Cardiac fibroblast (primary cell): ENCODE measurements around the gene SPECC1.
A peak's percentile ranks its signal among the peaks of the same experiment; 100 is the strongest.

Source experiments
- DNase-seq, 2 donors: peaks; one replicate each; pipeline versions ENCODE4 v3.0.0 to v3.0.0-alpha.2; 2010; ENCODE audit warnings: low read depth in 2 of 2
- H3K4me3 ChIP-seq, 2 donors: replicated peaks in 1 of 2; 1 replicate in 1 of 2; 2 replicates in 1 of 2; pipeline ENCODE4 v1.5.1; 2011; ENCODE audit warnings: low read depth in 2 of 2, low read length in 2 of 2, mild to moderate bottlenecking in 2 of 2, moderate library complexity in 1 of 2
- CTCF ChIP-seq: IDR thresholded peaks from one replicate; pipeline ENCODE4 v1.5.1; 2011; ENCODE audit warnings: low read depth, mild to moderate bottlenecking, low read length, inconsistent platforms

SPECC1 gene

GRCh38 chr17:20242271-20242670 lies 233.1 kb downstream of the SPECC1 start:
- TF ChIP-seq CTCF = no peak
- no peak for DNase-seq
- H3K4me3 ChIP-seq = no peak overlapping the region

GRCh38 chr17:20243524-20243923 lies 234.4 kb downstream of the SPECC1 start:
- H3K4me3 ChIP-seq = no peak overlapping the region
- DNase-seq = peak in 1 of 2 donors; percentile 17
- TF ChIP-seq CTCF = no peak

- no peak overlapping the region for H3K4me3 ChIP-seq
- no peak for TF ChIP-seq CTCF
- DNase-seq = peak; percentile 12 to 59
Observed at GRCh38 chr17:20244671-20245070, 235.5 kb downstream of the SPECC1 start.

GRCh38 chr17:20246692-20247091 lies 237.5 kb downstream of the SPECC1 start:
- no peak for DNase-seq
- no peak overlapping the region for H3K4me3 ChIP-seq
- no peak for TF ChIP-seq CTCF

GRCh38 chr17:20253323-20253722 lies 244.2 kb downstream of the SPECC1 start:
- no peak overlapping the region for H3K4me3 ChIP-seq
- no peak for TF ChIP-seq CTCF
- DNase-seq = no peak

- no peak for TF ChIP-seq CTCF
- DNase-seq = no peak
- no peak overlapping the region for H3K4me3 ChIP-seq
Observed at GRCh38 chr17:20254541-20254940, 245.4 kb downstream of the SPECC1 start.

- no peak for TF ChIP-seq CTCF
- H3K4me3 ChIP-seq = no peak overlapping the region
- no peak for DNase-seq
Observed at GRCh38 chr17:20256144-20256543, 247.0 kb downstream of the SPECC1 start.
